CD4-positive, alpha-beta T cell treated with Interleukin-4 for 4 hours (primary cell): ENCODE measurements around the gene SLC35B2.

Experiments used
- DNase-seq: peaks from one replicate; pipeline ENCODE4 v3.0.0-alpha.2; 2020

SLC35B2 gene

GRCh38 chr6:44257025-44257752 is at the start of gene SLC35B2:
Gene SLC35B2, minus strand, starts transcription at chr6:44257528. Its CDS starts 118 bp downstream, at chr6:44257410.
- peak; percentile 57 for DNase-seq

- DNase-seq, result no peak
Measured at GRCh38 chr6:44306710-44307109, 49.4 kb upstream of the SLC35B2 start.

GRCh38 chr6:44305200-44305725 is 47.9 kb upstream of the SLC35B2 start:
- no peak for DNase-seq

- peak; percentile 43 for DNase-seq
Measured at GRCh38 chr6:44304282-44305199, 47.2 kb upstream of the SLC35B2 start.

GRCh38 chr6:44303842-44304241 is 46.5 kb upstream of the SLC35B2 start:
- DNase-seq, result no peak

- no peak for DNase-seq
Measured at GRCh38 chr6:44302856-44303255, 45.5 kb upstream of the SLC35B2 start.

- DNase-seq, result no peak
Measured at GRCh38 chr6:44301782-44302564, 44.6 kb upstream of the SLC35B2 start.

- DNase-seq, result no peak
Measured at GRCh38 chr6:44301106-44301505, 43.8 kb upstream of the SLC35B2 start.

GRCh38 chr6:44300292-44300823 is 43.0 kb upstream of the SLC35B2 start:
- no peak for DNase-seq

- DNase-seq, result no peak
Measured at GRCh38 chr6:44298864-44299263, 41.5 kb upstream of the SLC35B2 start.

GRCh38 chr6:44298055-44298803 is 40.9 kb upstream of the SLC35B2 start:
- DNase-seq, result no peak

GRCh38 chr6:44297063-44298038 is 40.0 kb upstream of the SLC35B2 start:
- no peak for DNase-seq

GRCh38 chr6:44294832-44295791 is 37.8 kb upstream of the SLC35B2 start:
- no peak for DNase-seq

GRCh38 chr6:44292661-44293365 is 35.5 kb upstream of the SLC35B2 start:
- no peak for DNase-seq

GRCh38 chr6:44291841-44292240 is 34.5 kb upstream of the SLC35B2 start:
- no peak for DNase-seq

GRCh38 chr6:44289726-44290260 is 32.5 kb upstream of the SLC35B2 start:
- no peak for DNase-seq

GRCh38 chr6:44286747-44287146 is 29.4 kb upstream of the SLC35B2 start:
- DNase-seq, result no peak

GRCh38 chr6:44286285-44286565 is 28.9 kb upstream of the SLC35B2 start:
- no peak for DNase-seq
